ENCODE data around the gene LUM. TPM values are rescaled to one million over a fixed set of nuclear protein-coding genes. Genes with fewer than 3 reads are reported as not detected.

The LUM gene
- total and polyA plus RNA-seq, 2 experiments from 2014 or later, result 0.27 TPM; not detected in 1

DNA sequence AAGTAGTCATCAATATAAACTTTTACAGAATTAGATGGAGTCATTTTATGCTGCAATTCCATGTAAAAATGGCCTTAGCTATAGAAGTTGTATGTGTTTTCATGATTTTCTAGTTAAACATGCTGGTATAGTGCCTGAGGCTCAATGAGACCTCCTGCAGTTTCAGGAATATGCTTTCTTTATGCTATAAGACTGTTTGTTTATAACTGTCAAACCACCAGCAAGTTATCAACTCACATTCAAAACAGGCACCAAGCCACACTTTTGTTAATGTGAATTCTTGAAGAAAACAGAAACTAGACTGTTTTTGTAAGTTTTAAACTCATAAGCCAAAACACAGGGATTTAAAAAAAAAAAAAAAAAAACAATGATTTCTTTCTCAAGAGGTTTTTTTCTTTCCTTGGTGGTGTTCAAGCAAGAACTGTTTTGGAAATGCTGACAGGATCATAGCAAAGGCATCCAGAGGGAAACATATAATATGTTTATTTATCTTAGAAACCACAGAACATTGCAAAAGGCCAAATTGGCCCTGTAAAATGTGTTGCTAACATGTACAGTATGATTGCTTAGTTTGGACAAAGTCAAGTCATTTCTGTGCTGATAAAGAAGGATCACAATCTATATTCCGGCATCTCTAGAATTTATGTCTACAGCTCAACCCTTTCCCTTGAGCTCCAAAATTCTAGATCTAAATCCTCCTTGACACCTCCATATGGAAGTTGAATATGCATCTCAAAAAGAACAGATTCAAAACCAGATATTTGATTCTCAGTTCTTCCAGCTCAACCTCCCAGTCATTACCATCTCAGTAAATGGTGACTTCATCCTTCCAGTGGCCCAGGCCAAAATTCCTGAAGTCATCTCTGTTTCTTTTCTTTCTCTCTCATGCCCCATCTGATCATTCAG, 29.0 kb upstream of the LUM start (continued):
- TF ChIP-seq ZNF462 (CRISPR knock-in tag; IDR thresholded peaks at IDR 0.05) (no peak), CTCF (conservative IDR thresholded peaks at IDR 0.05; ENCODE audit: low read depth in 2 of 2) (no peak), EZH2phosphoT487 (IDR thresholded peaks at IDR 0.05; ENCODE audit: unreplicated experiment) (no peak), ZNF331 (CRISPR knock-in tag; IDR thresholded peaks at IDR 0.05; ENCODE audit: low read depth) (no peak), POLR2AphosphoS5 (IDR thresholded peaks at IDR 0.05; ENCODE audit: low read depth) (no peak), STAT1 (IDR thresholded peaks at IDR 0.05; ENCODE audit: unreplicated experiment) (no peak)
- TF ChIP-seq, protein P1, sequence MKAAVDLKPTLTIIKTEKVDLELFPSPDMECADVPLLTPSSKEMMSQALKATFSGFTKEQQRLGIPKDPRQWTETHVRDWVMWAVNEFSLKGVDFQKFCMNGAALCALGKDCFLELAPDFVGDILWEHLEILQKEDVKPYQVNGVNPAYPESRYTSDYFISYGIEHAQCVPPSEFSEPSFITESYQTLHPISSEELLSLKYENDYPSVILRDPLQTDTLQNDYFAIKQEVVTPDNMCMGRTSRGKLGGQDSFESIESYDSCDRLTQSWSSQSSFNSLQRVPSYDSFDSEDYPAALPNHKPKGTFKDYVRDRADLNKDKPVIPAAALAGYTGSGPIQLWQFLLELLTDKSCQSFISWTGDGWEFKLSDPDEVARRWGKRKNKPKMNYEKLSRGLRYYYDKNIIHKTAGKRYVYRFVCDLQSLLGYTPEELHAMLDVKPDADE (IDR thresholded peaks at IDR 0.05), result no peak

Data from GM23338 (cell line).